Measurements from ENCODE around the gene TRAF3. TPM values are rescaled to one million over a fixed set of nuclear protein-coding genes. Genes with fewer than 3 reads are reported as not detected.
"Not testable (repeated sequence)": the region's sequence is repeated elsewhere in the genome, so short reads cannot be mapped to it uniquely, and the experiment has no call there.

Gene TRAF3
- total RNA-seq, 1 donor from 2014 or later = 16.7 TPM

GRCh38 chr14:102926104-102926503 is 148.9 kb downstream of the TRAF3 start:
- Mint-ChIP-seq H3K36me3 (ENCODE audit: unreplicated experiment) (no peaks in the 10 kb centered on the region), H3K9me3 (ENCODE audit: unreplicated experiment) (peaks cover 4% of the 10 kb centered on the region), H3K27ac (ENCODE audit: unreplicated experiment) (peak overlapping the region; percentile 14), H3K27me3 (ENCODE audit: unreplicated experiment) (peaks cover 8% of the 10 kb centered on the region), H3K4me3 (ENCODE audit: unreplicated experiment) (no peak overlapping the region), H3K4me1 (ENCODE audit: low read depth, unreplicated experiment) (peaks cover 3% of the 10 kb centered on the region)
- no peak for DNase-seq
- no peak for TF ChIP-seq CTCF (IDR thresholded peaks at IDR 0.05; ENCODE audit: partially characterized antibody, unreplicated experiment)

- peaks cover 12% of the 10 kb centered on the region for H3K27me3 Mint-ChIP-seq (ENCODE audit: unreplicated experiment)
- H3K4me3 Mint-ChIP-seq (ENCODE audit: unreplicated experiment) = not testable (repeated sequence)
Observed at GRCh38 chr14:102926840-102927239, 149.6 kb downstream of the TRAF3 start.

GRCh38 chr14:102927346-102927877 is 150.2 kb downstream of the TRAF3 start:
- Mint-ChIP-seq H3K27me3 (ENCODE audit: unreplicated experiment) (peaks cover 12% of the 10 kb centered on the region), H3K36me3 (ENCODE audit: unreplicated experiment) (no peaks in the 10 kb centered on the region), H3K4me3 (ENCODE audit: unreplicated experiment) (no peak overlapping the region), H3K4me1 (ENCODE audit: low read depth, unreplicated experiment) (peaks cover 5% of the 10 kb centered on the region), H3K9me3 (ENCODE audit: unreplicated experiment) (peaks cover 10% of the 10 kb centered on the region), H3K27ac (ENCODE audit: unreplicated experiment) (no peak overlapping the region)
- DNase-seq = no peak
- no peak for TF ChIP-seq CTCF (IDR thresholded peaks at IDR 0.05; ENCODE audit: partially characterized antibody, unreplicated experiment)

More at GRCh38 chr14:102926840-102927239, 149.6 kb downstream of the TRAF3 start:
- H3K9me3 Mint-ChIP-seq (ENCODE audit: unreplicated experiment); H3K36me3 Mint-ChIP-seq (ENCODE audit: unreplicated experiment); H3K27ac Mint-ChIP-seq (ENCODE audit: unreplicated experiment); H3K4me1 Mint-ChIP-seq (ENCODE audit: low read depth, unreplicated experiment); DNase-seq: not testable (repeated sequence)

- DNase-seq = no peak
- H3K36me3 Mint-ChIP-seq (ENCODE audit: unreplicated experiment) = no peaks in the 10 kb centered on the region
- TF ChIP-seq CTCF (IDR thresholded peaks at IDR 0.05; ENCODE audit: partially characterized antibody, unreplicated experiment) = no peak
Observed at GRCh38 chr14:102927878-102928411, 150.7 kb downstream of the TRAF3 start.

GRCh38 chr14:102928412-102929240 is 151.4 kb downstream of the TRAF3 start:
- peaks cover 10% of the 10 kb centered on the region for H3K9me3 Mint-ChIP-seq (ENCODE audit: unreplicated experiment)

More at GRCh38 chr14:102927878-102928411, 150.7 kb downstream of the TRAF3 start:
- H3K27ac Mint-ChIP-seq (ENCODE audit: unreplicated experiment) = no peak overlapping the region
- peaks cover 10% of the 10 kb centered on the region for H3K9me3 Mint-ChIP-seq (ENCODE audit: unreplicated experiment)
- H3K27me3 Mint-ChIP-seq (ENCODE audit: unreplicated experiment) = peaks cover 12% of the 10 kb centered on the region
- H3K4me3 Mint-ChIP-seq (ENCODE audit: unreplicated experiment) = no peak overlapping the region
- peaks cover 5% of the 10 kb centered on the region for H3K4me1 Mint-ChIP-seq (ENCODE audit: low read depth, unreplicated experiment)

More at GRCh38 chr14:102928412-102929240, 151.4 kb downstream of the TRAF3 start:
- Mint-ChIP-seq H3K36me3 (ENCODE audit: unreplicated experiment) (no peaks in the 10 kb centered on the region), H3K4me1 (ENCODE audit: low read depth, unreplicated experiment) (peaks cover 5% of the 10 kb centered on the region), H3K4me3 (ENCODE audit: unreplicated experiment) (peak overlapping the region; percentile 70), H3K27ac (ENCODE audit: unreplicated experiment) (no peak overlapping the region), H3K27me3 (ENCODE audit: unreplicated experiment) (peaks cover 14% of the 10 kb centered on the region)
- peak; percentile 76 for DNase-seq
- no peak for TF ChIP-seq CTCF (IDR thresholded peaks at IDR 0.05; ENCODE audit: partially characterized antibody, unreplicated experiment)
